SW 1271 (cell line): ENCODE results near the gene SPDYC.

Source experiments
- DNase-seq, 2 experiments: peaks; one replicate each; lab custom pipeline; 2025; lab: John Stamatoyannopoulos, UW

Gene SPDYC

GRCh38 chr11:65206901-65207300 lies 36.9 kb downstream of the SPDYC start:
- no peak for DNase-seq

GRCh38 chr11:65207918-65208784 lies 38.1 kb downstream of the SPDYC start:
- DNase-seq, result no peak

- no peak for DNase-seq
Observed at GRCh38 chr11:65208785-65209710, 39.0 kb downstream of the SPDYC start.

- DNase-seq, result no peak
Observed at GRCh38 chr11:65209711-65210360, 39.8 kb downstream of the SPDYC start.

DNA sequence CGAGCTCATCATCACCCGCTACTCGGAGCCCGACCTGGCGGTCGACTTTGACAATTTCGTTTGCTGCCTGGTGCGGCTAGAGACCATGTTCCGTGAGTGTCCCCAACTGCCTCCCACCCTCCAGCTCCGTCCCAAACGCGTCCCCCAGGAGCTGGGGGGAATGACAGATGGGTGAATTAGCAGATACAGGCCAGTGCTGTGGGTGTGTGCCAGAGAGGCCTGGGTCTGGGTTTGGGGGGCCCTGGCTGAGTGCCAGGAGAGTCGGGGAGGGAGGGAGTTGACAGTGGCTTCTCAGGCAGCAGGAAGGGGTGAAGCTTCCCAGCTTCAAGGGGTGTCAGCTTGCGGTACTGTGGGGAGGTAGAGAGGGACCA lies 40.3 kb downstream of the SPDYC start:
- no peak for DNase-seq

DNA sequence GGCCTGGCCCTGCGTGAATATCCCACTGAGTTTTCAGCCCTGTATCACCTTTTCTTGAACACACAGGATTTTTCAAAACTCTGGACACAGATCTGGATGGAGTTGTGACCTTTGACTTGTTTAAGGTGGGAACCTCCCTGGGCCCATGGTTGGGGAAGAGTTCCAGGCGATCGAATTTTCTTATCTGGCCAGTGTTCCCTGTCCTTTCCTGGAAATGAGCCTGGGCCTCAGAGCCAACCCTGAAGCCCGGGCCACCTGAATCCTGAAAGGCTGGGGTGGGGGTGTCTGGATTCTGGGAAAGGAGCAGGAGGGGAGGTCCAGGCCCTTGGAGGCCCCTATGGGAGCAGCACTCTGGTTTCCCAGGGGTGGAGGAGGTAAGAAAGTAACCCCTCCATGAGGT lies 40.7 kb downstream of the SPDYC start:
- no peak for DNase-seq

DNA sequence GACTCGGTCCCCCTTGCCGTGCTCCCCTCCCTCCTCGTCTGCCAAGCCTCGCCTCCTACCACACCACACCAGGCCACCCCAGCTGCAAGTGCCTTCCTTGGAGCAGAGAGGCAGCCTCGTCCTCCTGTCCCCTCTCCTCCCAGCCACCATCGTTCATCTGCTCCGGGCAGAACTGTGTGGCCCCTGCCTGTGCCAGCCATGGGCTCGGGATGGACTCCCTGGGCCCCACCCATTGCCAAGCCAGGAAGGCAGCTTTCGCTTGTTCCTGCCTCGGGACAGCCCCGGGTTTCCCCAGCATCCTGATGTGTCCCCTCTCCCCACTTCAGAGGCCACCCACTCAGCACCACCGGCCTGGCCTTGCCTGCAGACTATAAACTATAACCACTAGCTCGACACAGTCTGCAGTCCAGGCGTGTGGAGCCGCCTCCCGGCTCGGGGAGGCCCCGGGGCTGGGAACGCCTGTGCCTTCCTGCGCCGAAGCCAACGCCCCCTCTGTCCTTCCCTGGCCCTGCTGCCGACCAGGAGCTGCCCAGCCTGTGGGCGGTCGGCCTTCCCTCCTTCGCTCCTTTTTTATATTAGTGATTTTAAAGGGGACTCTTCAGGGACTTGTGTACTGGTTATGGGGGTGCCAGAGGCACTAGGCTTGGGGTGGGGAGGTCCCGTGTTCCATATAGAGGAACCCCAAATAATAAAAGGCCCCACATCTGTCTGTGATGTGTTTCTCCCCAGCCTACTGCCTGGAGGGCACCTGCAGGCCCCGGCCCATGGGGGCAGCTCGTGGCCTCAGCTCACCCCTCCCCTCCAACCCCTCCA lies 41.5 kb downstream of the SPDYC start:
- DNase-seq, result no peak

GRCh38 chr11:65212226-65212801 lies 42.3 kb downstream of the SPDYC start:
- no peak for DNase-seq

- no peak for DNase-seq
Observed at GRCh38 chr11:65213322-65214211, 43.5 kb downstream of the SPDYC start.

GRCh38 chr11:65214212-65214845 lies 44.3 kb downstream of the SPDYC start:
- no peak for DNase-seq

DNA sequence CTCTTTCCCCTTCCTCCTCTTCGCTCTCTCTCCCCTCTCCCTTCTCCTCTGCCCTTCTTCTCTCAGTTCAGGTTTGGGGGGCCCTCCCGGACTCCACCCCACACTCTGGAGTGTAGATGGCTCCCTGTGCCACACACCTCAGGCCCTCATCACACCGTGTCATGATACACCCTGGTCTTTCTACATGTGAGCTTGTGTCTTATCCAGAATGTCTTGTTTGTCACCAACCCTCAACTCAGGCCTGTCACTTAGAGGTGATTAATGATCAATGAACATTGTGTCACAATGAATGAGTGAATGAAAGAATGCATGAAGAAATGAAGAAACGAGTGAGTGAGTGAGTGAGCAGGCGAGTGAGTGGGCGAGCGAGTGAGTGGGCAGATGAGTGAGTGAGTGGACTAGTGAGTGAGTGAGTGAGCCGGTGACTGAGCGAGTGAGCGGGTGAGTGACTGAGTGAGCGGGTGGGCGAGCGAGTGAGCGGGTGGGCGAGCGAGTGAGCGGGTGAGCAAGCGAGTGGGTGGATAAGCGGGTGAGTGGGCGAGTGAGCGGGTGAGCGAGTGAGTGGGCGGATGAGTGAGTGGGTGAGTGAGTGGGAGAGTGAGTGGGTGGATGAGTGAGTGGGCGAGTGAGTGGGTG lies 45.5 kb downstream of the SPDYC start:
- no peak for DNase-seq

GRCh38 chr11:65216830-65217229 lies 46.8 kb downstream of the SPDYC start:
- no peak for DNase-seq

DNA sequence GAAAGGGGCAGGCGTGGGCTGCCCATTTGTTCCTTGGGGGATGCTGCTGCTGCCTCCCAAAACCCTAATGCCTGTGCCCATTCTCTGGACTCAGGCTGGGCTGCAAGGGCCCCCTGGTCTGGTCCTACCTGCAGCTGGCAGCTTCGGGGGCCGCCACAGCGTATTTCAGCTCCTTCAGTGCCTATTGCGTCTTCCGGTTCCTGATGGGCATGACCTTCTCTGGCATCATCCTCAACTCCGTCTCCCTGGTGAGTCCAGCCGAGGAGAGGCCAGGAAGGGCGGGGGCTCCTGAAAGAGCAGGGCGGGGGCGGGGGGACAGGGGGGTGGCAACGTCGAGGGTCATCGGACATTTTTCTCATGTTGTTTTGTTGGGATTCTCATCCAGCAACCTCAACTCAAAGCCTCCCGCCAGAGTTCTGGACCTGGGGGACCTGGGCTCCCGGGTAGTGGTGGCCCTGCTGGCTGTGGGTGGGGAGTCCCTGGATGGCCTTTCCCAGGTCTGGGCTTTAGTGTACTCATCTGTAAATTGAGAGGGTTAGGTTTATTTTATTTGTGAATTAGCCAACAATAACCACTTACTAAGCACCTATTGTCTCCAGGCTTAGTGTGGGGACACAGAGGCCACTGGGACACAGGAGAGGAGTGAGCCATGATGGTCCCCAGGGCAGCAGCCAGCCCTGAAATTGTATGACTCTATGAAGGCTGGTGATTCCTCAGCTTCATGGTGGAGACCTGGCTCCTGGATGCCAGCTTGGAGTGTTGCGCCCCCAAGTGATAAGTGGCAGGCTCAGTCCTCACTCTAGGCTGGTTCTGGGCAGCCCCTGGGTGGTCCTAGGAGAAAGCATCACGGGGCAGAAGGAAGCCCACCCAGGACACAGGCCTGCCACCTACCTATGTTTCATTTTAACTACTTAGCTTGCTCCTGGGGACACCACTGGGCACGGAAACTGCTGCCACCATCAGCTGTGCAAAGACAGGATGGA lies 47.7 kb downstream of the SPDYC start:
- no peak for DNase-seq

DNA sequence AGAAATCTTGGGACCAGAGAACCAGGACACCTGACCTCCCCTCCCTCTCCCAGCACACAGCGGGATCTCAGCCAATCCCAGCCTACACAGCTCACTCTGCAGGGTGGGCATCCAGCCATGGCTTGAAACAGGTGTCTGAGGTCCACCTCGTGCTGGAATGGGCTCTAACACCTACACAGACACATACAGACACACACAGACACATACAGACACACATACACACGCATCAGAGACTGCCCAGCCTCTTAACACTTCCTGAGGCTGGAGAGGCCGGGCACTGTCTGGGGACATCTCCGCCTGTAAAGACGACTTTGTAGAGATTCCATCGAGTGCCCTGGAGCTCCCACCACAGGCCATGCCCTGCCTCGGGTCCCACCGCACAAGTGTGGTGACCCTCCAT lies 48.4 kb downstream of the SPDYC start:
- no peak for DNase-seq

DNA sequence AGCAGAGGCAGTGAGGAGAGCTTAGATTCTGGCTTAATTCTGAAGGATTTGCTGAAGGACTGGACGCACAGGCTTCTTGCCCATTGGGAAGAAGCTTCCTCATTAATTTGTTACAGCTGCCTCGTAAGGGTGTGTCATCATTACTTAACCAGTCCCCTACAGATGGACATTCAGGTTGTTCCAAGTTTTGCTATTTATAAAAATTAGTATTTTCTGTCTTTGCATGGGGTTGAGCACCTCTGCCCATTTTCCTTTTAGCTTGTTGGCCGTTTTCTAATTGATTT lies 49.8 kb downstream of the SPDYC start:
- no peak for DNase-seq

- no peak for DNase-seq
Observed at GRCh38 chr11:65221026-65221425, 51.0 kb downstream of the SPDYC start.
